HG02798 (cell line): ENCODE results near the gene GJD3.

ENCODE experiments used
- ATAC-seq: cut with Tn5 transposase; IDR thresholded peaks from one replicate; pipeline ENCODE4 v1.9.1; 2021; ENCODE audit warnings: mild to moderate bottlenecking; ENCODE audit not compliant: unreplicated experiment, poor library complexity

The GJD3 gene

GRCh38 chr17:40315206-40315605, 49.3 kb downstream of the GJD3 start:
- ATAC-seq, result no peak

GRCh38 chr17:40314584-40314956, 50.0 kb downstream of the GJD3 start:
- no peak for ATAC-seq

GRCh38 chr17:40313668-40314583, 50.6 kb downstream of the GJD3 start:
- no peak for ATAC-seq
